HG03025 (cell line): Measurements from ENCODE around the gene TTYH3.
"Not testable (repeated sequence)": the region's sequence is repeated elsewhere in the genome, so short reads cannot be mapped to it uniquely, and the experiment has no call there.

Source experiments
- ATAC-seq: cut with Tn5 transposase; IDR thresholded peaks from one replicate; pipeline ENCODE4 v1.9.1; 2021; ENCODE audit warnings: mild to moderate bottlenecking, moderate library complexity; ENCODE audit not compliant: unreplicated experiment, low FRiP score

Gene TTYH3

DNA sequence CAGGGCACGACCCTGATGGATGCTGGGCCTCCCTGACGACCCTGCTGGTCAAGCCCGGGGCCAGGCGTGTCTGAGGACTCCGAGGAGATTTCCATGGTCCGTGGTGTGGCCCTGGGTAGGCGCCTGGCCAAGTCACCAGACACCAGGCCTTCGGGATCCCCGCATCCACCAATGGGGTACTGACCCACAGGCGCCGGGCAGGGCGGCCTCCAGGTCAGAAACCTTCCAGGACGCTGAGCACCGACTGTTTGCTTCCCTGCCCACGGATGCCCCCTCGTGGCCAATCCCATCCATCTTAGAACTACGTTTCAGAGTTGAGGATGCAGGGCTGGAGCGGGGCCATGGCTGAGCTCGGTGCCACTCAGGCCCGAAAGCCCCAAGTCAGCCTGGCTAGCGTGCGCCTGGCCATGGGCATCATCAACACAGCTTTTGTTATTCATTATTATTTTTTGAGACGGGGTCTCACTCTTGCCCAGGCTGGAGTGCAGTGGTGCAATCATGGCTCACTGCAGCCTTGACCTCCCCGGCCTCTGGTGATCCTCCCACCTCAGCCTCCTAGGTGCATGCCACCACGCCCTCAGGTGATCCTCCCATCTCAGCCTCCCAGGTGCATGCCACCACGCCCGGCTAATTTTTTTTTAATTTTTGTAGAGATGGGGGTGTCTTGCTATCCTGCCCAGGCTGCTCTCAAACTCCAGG, 49.2 kb downstream of the TTYH3 start:
- no peak for ATAC-seq

DNA sequence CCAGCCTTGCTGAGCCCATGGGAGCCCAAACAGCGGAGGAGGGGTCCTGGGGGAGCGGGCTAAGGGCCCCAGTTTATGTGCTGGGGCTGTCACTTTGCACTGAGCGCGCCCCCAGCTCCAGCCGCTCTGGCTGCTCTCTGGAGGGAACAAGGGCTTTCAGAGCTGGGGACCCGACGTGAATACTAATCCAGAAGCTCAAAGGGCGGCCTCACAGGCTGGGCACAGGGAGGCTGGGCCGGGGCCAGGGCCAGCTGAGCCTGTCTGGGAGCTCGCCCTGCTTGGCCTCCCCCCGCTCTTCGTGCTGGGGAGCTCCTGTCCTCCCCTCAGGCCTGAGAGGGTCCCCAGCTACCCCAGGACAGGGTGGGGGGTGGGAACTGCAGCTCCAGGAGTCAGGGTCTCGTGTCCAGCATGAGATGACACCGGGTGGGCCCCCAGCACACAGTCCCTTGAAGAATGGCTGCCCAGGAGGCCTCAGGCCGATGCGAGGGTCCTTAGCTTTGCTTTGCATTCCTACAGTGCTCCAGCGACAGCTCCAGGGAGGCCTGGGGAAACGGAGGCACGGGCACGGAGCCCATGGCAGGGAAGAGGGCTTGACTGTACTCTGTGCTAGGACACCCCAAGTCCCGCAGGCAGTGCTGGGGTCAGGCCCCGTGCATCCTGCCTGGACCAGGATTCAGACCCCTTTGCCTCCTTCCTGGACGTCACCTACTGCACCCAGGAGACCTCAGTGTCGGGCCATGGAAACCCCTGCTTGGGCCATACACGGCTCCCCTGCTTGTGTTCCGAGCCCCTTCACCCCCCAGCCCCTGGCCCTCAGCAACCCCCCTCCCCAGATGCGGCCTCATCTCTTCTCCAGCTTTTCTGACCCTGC, 50.4 kb downstream of the TTYH3 start:
- no peak for ATAC-seq

DNA sequence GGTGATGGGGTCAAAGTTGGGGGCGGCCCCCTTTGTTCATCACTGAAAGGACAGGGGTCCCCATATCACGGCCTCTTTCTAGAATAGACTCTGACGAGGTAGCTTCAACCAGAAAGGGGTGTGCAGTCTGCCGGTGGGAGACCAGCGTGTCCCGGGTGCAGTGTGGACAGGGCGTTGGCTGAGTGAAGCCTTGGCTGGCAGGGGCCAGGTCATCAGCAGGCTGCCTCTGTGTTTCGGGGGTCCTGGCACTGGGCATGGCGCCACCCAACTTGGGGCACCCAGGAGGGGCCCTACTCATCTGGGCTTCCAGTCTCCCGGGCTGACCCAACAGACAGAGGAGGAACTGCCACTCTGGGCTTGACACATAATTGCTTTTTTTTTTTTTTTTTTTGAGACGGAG, 52.7 kb downstream of the TTYH3 start:
- ATAC-seq, result no peak

DNA sequence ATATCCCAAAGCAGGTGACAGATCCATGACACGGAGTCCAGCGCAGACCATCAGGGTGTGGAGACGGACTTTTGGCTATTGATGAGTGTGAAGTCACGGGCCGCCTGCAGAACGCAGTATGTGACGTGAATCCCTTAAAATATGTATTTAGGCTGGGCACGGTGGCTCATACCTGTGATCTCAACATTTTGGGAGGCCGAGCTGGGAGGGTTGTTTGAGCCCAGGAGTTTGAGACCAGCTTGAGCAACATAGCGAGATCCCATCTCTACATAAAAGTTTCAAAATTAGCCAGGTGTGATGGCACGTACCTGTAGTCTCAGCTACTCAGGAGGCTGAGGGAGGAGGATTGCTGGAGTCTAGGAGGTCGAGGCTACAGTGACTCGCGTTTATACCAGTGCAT, 54.3 kb downstream of the TTYH3 start:
- no peak for ATAC-seq

DNA sequence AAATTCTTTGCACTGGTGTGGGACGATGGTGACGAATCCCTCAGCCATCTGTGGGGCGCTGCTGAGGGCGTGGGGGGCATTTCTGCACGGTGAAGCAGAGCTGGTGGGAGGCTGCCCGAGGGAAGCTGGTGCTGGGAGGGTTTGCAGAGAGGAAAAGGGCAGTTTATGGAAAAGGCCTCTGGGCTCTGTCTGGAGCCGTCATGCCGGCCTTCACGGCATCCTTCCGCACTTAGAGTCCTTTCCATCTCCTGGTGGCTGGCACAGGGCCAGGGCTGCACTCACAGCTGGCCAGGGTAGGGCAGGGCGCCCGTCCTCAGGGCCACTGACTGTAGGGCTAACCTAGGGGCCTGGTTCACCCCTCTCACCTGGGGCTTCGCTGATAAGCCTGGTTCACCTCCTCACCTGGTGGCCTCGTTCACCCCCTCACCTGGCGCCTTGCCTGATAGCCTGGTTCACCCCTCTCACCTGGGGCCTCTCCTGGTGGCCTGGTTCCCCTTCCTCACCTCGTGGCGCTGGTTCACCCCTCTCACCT, 55.6 kb downstream of the TTYH3 start:
- no peak for ATAC-seq

DNA sequence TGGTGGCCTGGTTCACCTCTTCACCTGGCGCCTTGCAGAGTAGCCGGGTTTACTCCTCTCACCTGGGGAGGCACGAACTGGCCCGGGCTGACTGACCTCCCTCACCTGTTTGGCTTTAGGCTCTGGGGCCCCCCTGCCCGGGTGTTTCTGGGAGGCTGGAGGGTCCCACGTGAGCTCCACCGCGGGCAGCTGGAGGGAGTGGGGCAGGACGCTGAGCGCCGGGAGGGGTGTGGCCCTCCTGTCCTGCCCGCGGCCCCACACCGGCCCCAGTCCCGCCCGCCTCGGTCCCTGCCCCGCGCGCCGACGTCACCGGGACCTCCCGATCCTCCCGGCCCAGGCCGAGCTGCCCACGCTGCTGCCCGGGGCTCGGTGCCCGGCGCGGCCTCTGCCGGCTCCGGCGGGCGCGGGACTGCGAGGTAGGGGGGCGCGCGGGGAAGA, 56.1 kb downstream of the TTYH3 start, which contains the start of gene AMZ1:
Gene AMZ1 (plus strand): TSS at position 322 of the 438 bp plus-strand sequence. CDS start 12,250 bp downstream, outside the sequence.
- ATAC-seq, result no peak

DNA sequence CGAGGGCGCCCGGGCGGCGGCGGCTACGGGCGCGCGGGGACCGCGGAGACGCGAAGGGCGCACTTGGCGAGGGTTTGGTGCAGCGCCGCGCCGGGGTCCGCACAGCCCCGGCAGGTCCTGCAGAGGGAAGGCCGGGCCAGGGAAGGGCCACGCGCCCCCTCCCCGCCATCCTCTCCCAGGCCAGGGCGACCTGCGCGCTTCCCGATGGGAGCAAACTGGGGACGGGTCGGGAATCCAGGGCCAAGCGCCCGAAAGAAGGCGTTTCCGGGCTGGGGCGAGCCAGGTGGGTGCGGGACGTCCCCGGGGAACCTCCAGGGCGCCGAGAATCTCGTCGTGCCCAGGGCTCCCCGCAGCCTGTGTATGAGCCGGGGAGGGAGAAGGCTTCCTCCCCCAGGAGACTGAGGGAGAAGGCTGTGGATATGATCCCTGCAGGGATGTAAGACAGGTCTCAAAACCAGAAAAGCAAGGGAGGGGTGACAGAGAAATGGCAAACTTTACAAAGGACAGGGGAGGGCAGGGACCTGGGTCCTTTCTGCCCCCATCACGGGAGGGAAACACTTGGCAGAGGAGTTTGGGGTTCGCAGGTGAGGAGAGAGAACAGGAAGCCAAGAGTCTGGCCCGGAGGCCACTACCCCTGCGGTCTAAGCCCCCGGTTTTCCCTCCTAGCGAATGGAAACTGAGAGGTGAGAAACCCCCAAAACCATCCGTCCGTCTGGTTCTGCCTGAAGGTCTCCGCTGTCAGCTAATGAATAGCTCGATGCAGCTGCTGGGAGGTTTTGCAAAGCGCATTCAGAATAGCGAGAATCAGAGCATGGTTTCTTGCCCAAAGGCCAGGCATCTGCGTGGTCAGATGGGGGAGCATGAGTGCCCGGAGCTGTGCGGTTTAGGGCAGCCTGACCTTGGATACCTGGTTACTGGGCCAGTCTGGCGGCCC, 56.9 kb downstream of the TTYH3 start:
- peak; percentile 86 for ATAC-seq

DNA sequence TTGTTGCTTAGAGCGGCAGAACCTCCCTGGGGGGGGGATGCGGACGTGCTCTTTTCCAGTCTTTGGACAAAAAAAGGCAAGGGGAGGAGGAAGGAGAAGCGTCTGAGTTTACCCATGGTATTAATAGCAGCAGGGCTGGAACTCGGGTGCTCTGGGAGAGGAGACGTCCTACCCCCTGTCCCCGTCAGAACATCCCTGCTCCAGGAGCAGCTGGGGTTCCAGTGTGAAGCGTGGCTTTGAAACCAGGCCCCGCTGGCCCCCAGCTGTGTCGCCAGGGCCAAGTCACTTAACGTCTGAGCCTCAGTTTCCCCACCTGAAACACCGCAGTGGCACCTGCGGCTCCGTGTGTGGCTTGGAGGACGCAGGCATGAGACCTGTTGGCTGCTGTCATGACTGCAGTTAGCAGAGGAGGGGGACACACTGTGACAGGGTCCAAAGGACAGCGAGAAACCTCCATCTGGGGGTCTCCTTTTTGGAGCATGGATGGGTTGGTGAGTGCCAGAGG, 57.6 kb downstream of the TTYH3 start:
- no peak for ATAC-seq

DNA sequence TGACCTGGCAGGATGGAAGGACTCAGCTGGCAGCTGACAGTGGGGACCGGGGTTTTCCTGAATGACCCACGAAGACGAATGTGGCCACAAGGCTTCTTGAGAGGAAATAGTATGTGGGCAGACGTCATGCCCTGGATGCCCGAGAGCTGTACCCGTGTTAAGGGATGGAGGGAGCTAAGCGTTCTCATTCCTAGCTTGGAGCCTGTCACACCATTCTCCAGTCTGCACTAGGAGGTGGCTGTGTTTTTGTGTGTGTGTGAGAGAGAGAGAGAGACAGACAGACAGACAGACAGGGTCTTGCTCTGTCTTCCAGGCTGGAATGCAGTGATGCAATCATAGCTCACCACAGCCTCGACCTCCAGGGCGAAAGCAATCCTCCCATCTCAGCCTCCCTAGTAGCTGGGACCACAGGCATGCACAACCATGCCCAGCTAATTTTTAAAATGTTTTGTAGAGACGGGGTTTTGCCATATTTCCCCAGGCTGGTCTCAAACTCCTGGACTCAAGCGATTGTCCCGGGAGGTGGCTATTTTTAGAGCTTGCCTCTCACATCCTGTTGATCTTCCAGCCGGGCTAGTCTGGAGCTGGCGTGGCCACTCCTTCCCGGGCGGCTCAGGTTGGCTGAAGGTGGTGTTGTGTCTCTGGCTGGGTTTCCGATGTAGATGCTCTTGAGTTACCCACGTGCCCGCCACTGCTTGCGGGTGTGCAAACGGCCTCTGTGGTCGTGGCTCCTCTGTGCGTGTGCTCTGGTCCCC, 58.3 kb downstream of the TTYH3 start:
- ATAC-seq, result no peak

DNA sequence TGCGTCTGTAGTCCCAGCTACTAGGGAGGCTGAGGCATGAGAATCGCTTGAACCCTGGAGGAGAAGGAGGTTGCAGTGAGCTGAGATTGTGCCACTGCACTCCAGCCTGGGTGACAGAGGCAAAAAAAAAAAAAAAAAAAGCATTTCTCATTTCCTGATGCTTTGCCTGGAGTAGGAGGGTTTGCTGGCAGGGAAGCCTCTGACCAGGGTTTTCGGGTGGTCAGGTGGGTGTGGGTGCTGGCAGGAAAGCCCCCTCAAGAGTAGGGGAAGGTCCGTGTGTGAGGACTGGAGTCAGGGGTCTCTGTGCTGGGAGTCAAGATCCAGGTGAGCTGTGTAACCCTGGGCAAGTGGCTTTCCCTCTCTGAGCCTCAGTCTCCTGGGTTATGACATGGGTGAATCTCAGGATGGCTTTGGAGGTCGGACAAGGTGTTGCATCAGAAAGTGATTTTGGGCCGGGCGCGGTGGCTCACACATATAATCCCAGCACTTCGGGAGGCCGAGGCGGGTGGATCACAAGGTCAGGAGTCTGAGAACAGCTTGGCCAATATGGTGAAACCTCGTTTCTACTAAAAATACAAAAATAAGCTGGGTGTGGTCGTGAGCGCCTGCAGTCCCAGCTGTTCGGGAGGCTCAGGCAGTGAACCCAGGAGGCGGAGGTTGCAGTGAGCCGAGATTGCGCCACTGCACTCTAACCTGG, 59.4 kb downstream of the TTYH3 start:
- no peak for ATAC-seq

DNA sequence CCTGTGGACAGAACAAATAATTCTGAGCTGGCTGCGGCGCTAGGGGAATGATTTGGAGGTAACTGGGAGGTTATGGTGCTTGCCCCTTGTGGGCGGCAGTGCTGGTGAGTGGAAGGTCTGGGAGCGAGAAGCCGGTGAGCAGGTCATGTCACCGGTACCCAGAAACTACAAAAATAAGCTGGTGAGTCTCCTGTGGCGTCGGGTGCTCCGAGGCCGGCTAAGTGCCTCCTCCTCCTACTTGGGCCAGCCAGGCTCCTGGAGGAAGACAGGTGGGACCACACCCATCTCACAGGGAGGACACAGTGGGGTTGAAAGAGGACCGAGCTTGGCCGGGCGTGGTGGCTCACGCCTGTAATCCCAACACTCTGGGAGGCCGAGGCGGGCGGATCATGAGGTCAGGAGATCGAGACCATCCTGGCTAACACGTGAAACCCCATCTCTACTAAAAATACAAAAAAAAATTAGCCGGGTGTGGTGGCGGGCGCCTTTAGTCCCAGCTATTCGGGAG, 60.2 kb downstream of the TTYH3 start:
- ATAC-seq, result not testable (repeated sequence)

DNA sequence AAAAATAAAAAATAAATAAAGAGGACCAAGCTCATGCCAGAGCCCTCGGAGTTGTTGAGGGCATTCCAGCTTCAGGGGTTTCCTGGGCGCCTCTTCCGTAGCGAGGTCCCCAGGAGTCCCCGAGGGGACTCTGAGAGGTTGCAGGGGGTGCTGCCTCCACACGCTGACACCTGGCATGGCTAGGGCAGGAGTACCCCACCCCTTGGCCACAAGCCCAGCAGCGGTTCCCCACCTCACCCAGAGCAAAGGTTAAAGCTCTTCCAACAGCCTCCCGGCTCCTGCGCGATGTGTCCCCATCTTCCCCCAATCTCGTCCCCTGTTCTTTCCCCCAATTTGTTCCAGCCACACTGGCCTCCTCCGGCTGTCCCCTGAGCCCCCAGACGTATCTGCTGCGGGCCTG, 60.8 kb downstream of the TTYH3 start:
- no peak for ATAC-seq

DNA sequence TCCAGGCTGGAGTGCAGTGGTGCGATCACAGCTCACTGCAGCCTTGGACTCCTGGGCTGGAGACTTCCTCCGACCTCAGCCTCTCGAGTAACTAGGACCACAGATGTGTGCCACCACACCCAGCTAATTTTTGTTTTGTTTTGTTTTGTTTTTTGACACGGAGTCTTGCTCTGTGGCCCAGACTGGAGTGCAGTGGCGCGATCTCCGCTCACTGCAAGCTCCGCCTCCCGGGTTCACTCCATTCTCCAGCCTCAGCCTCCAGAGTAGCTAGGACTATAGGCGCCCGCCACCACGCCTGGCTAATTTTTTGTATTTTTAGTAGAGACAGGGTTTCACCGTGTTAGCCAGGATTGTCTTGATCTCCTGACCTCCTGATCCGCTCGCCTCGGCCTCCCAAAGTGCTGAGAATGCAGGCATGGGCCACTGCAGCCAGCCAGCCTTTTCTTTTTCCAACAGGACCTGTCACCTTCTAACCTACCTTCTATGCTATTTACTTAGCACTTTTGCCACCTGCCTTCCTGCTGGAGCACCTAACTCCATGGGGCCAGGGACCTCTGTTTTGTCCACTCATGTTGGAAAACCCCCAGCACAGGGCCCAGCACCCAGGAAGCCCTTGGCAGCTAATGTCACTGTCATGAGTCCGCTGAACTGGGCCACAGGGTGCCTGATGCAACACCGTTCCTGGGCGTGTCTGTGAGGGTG, 61.8 kb downstream of the TTYH3 start:
- ATAC-seq, result not testable (repeated sequence)

DNA sequence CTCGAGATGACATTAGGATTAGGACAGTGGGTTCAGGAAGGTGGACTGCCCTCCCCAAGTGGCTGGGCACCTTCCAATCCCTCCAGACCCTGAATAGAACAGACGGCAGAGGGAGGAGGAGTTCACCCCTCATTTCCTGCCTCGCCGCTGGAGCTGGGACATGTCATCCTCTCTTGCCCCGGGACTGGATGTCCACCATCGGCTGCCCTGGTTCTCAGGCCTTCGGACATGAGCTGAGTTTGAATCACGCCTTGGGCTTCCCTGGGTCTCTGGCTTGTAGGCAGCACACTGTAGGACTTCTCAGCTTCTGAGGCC, 62.3 kb downstream of the TTYH3 start:
- ATAC-seq, result not testable (repeated sequence)

DNA sequence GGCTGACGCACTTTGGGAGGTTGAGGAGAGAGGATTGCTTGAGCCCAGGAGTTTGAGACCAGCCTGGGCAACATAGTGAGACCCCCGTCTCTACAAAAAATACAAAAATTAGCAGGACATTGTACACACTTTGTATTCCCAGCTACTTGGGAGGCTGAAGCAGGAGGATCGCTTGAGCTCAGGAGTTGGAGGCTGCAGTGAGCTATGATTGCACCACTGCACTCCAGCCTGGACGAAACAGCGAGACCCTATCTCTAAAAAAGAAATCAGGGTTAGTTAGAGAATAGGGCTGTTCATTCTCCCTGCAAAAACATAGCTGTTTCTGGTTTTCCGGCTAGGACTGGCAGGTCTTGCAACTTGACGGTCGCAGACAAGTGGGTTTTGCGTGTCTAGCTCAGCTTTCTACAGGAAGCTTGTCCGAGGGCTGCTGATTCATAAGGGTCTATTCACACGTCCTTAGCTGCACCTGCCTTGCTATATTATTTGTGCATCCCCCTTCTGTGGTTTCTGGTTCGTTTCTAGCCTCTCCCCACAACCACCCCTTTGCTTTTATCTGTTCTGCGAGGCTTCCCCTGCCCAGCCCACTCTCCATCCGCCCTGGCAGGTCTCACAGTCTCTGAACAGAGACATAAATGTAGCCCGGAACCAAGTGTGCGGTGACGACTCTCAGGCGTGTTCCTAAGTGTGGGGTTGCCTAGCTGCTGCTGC, 66.9 kb downstream of the TTYH3 start:
- peak; percentile 92 for ATAC-seq

DNA sequence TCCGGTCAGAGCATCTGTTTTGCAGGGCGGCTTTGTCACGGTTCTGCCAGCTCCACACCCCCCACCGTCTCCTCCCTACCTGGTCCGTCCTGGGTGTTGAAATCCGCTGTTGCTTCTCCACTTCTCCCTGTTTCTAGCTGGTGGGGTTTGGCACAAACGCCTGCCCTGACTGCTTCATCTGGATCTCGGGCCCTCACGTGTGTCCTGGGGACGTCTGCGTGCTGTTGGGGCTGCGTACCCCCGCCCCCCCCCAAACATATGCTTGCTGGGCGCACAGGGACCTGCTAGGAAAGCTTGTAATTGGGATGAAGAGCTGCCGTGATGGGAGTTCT, 67.5 kb downstream of the TTYH3 start:
- ATAC-seq, result no peak

DNA sequence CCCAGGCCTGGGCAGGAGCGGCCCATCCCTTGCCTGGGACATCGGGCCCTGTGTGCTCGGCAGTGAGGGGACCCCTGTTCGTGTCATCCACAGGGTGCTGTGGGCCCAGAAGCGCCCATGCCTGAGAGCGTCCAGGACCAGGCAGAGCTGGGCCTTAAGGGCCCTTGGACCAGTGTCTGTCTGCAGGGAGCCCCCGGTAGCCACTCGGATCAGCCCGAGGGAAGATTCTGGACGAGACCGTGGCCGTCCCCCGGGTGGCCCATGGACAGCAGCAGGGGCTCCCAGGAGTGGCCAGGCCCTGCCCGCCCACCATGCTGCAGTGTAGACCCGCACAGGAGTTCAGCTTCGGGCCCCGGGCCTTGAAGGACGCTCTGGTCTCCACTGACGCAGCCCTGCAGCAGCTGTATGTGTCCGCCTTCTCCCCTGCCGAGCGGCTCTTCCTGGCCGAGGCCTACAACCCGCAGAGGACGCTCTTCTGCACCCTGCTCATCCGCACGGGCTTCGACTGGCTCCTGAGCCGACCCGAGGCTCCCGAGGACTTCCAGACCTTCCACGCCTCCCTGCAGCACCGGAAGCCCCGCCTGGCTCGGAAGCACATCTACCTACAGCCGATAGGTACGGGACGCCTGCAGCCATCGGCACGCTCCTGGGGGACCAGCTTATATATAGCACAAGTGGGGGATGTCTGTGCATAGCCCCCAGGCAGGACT, 68.5 kb downstream of the TTYH3 start:
- no peak for ATAC-seq
